PC-3 (cell line): ENCODE data around the gene STRN4. TPM values are rescaled to one million over a fixed set of nuclear protein-coding genes. Genes with fewer than 3 reads are reported as not detected.
A peak's percentile ranks its signal among the peaks of the same experiment; 100 is the strongest.

Experiments
- ATAC-seq: fragments of 200-7000 bp; cut with Tn5 transposase; 2 replicates; pipeline ENCODE4 v1.9.1; 2020; ENCODE audit warnings: mild to moderate bottlenecking, moderate library complexity
- BruUV-seq: library from RNA; stranded (reverse); fragments of 400-500 nt; replicated peaks from 2 replicates; lab custom pipeline; 2021; lab: Mats Ljungman, UMichigan
- CTCF ChIA-PET: fragments of 300-600 bp; sonication (Branson Sonifier 250); formaldehyde crosslinking; loops from one replicate; lab custom pipeline; 2022; ENCODE audit warnings: antibody characterized with exemption; lab: Charles Lee
- POLR2A ChIA-PET: fragments of 300-600 bp; sonication (Branson Sonifier 250); formaldehyde crosslinking; loops from one replicate; lab custom pipeline; 2022; ENCODE audit warnings: antibody characterized with exemption; ENCODE audit not compliant: unreplicated experiment; lab: Charles Lee
- DNase-seq: peaks from one replicate; pipeline ENCODE4 v3.0.0-alpha.2; 2015
- H2AFZ ChIP-seq: fragments of 300-600 bp; sonication (generic); 2 replicates; pipeline ENCODE4 v1.6.0; 2016; ENCODE audit warnings: antibody characterized with exemption, low read length
- H3F3A ChIP-seq: fragments of 300-600 bp; sonication (generic); one replicate; pipeline ENCODE4 v1.6.0; 2017; ENCODE audit warnings: antibody characterized with exemption, low read length, control low read depth, mild to moderate bottlenecking; ENCODE audit not compliant: unreplicated experiment
- H3K27ac ChIP-seq: fragments of 300-600 bp; sonication (generic); 2 replicates; pipeline ENCODE4 v1.5.1; 2016; ENCODE audit warnings: mild to moderate bottlenecking, low read length
- H3K27me3 ChIP-seq: fragments of 300-600 bp; sonication (generic); 2 replicates; pipeline ENCODE4 v1.6.1; 2016; ENCODE audit warnings: low read length, mixed read lengths
- H3K36me3 ChIP-seq: fragments of 300-600 bp; sonication (generic); 2 replicates; pipeline ENCODE4 v1.6.1; 2016; ENCODE audit warnings: low read depth, mixed run types, low read length, mixed read lengths
- H3K4me1 ChIP-seq: fragments of 300-600 bp; sonication (generic); 2 replicates; pipeline ENCODE4 v1.5.1; 2016; ENCODE audit warnings: low read length; ENCODE audit not compliant: insufficient read depth
- H3K4me2 ChIP-seq: fragments of 300-600 bp; sonication (generic); 2 replicates; pipeline ENCODE4 v1.6.0; 2016; ENCODE audit warnings: low read length
- H3K4me3 ChIP-seq: fragments of 300-600 bp; sonication (generic); 2 replicates; pipeline ENCODE4 v1.5.1; 2016; ENCODE audit warnings: mild to moderate bottlenecking, low read length, mixed read lengths
- H3K79me2 ChIP-seq: fragments of 300-600 bp; sonication (generic); 2 replicates; pipeline ENCODE4 v1.6.1; 2017; ENCODE audit warnings: low read length, mixed read lengths
- H3K9ac ChIP-seq: fragments of 300-600 bp; sonication (generic); 2 replicates; pipeline ENCODE4 v1.6.0; 2016; ENCODE audit warnings: mild to moderate bottlenecking, low read length
- H3K9me2 ChIP-seq: fragments of 300-600 bp; sonication (generic); replicated peaks from 2 replicates; pipeline ENCODE4 v1.6.1; 2016; ENCODE audit warnings: mixed run types, low read length, mixed read lengths
- H3K9me3 ChIP-seq: fragments of 300-600 bp; sonication (generic); 2 replicates; pipeline ENCODE4 v1.6.1; 2016; ENCODE audit warnings: low read length, mixed read lengths
- H4K20me1 ChIP-seq: fragments of 300-600 bp; sonication (generic); 2 replicates; pipeline ENCODE4 v1.6.1; 2016; ENCODE audit warnings: low read length, mixed read lengths
- CTCF ChIP-seq: fragments of 300-600 bp; sonication (generic); conservative IDR thresholded peaks from 2 replicates; pipeline ENCODE4 v1.5.1; 2017; ENCODE audit warnings: antibody characterized with exemption, low read depth, mild to moderate bottlenecking, low read length
- EZH2 ChIP-seq: fragments of 300-600 bp; sonication (generic); IDR thresholded peaks from one replicate; pipeline ENCODE4 v1.6.1; 2017; ENCODE audit warnings: antibody characterized with exemption, mild to moderate bottlenecking, low read length; ENCODE audit not compliant: unreplicated experiment
- EZH2phosphoT487 ChIP-seq: fragments of 300-600 bp; sonication (generic); IDR thresholded peaks from 2 replicates; pipeline ENCODE4 v1.6.1; 2018; ENCODE audit warnings: mild to moderate bottlenecking, antibody characterized with exemption, low read length, borderline replicate concordance
- intact Hi-C: fragments of 100-400 bp; cut with micrococcal nuclease; formaldehyde crosslinking; loops from 2 replicates; pipeline ENCODE4 v1.9.0; 2023
- total RNA-seq: library from RNA; depleted of rRNA; stranded (reverse); fragments of >200 nt; gene quantifications from 2 replicates; pipeline ENCODE4 v1.2.3, GENCODE V29; 2014

STRN4 gene
- total RNA-seq, 1 experiment from 2014 or later: 62.7 TPM

- ChIA-PET POLR2A (no interaction called here), CTCF (no interaction called here)
- no peaks in the 10 kb centered on the region for H3K9me3 ChIP-seq
- no peak overlapping the region for H2AFZ ChIP-seq
- H4K20me1 ChIP-seq: no peaks in the 10 kb centered on the region
- no peaks in the 10 kb centered on the region for H3K79me2 ChIP-seq
- TF ChIP-seq EZH2 (no peak), CTCF (no peak), EZH2phosphoT487 (no peak)
- H3K36me3 ChIP-seq: no peaks in the 10 kb centered on the region
- H3K9ac ChIP-seq: no peak overlapping the region
- H3K27me3 ChIP-seq: no peaks in the 10 kb centered on the region
- no peak overlapping the region for H3K4me2 ChIP-seq
- peak; percentile 7 for DNase-seq
- H3K4me3 ChIP-seq: no peak overlapping the region
- H3K4me1 ChIP-seq: no peaks in the 10 kb centered on the region
- BruUV-seq: no TSS peak
- H3F3A ChIP-seq: no peaks in the 10 kb centered on the region
- intact Hi-C loops: no loop called here
- ATAC-seq: no peak; the same call in 1 of the 2 replicates
- no peak overlapping the region for H3K27ac ChIP-seq
- no peaks in the 10 kb centered on the region for H3K9me2 ChIP-seq
Measured at GRCh38 chr19:46678110-46678732, 68.0 kb downstream of the STRN4 start.

- Histone ChIP-seq H3K9me2 (no peaks in the 10 kb centered on the region), H3K27ac (no peak overlapping the region), H3K27me3 (no peaks in the 10 kb centered on the region), H3K9me3 (no peaks in the 10 kb centered on the region), H3K4me1 (no peaks in the 10 kb centered on the region), H3K79me2 (no peaks in the 10 kb centered on the region), H4K20me1 (no peaks in the 10 kb centered on the region), H2AFZ (no peak overlapping the region), H3K36me3 (no peaks in the 10 kb centered on the region), H3K9ac (no peak overlapping the region), H3K4me2 (no peak overlapping the region), H3K4me3 (no peak overlapping the region), H3F3A (no peaks in the 10 kb centered on the region)
- ATAC-seq (peak; percentile 38; the same call in 1 of the 2 replicates), DNase-seq (peak; percentile 37)
- intact Hi-C loops: no loop called here
- TF ChIP-seq CTCF (no peak), EZH2 (no peak), EZH2phosphoT487 (no peak)
- POLR2A ChIA-PET: no interaction called here
- TSS peak; percentile 35 for BruUV-seq
- CTCF ChIA-PET: no interaction called here
Measured at GRCh38 chr19:46674416-46675178, 71.7 kb downstream of the STRN4 start.

- H3K9me3 ChIP-seq: no peaks in the 10 kb centered on the region
- H3K36me3 ChIP-seq: no peaks in the 10 kb centered on the region
- ChIA-PET CTCF (no interaction called here), POLR2A (no interaction called here)
- DNase-seq: peak; percentile 5
- H3F3A ChIP-seq: no peaks in the 10 kb centered on the region
- no peak for TF ChIP-seq EZH2
- no peak for TF ChIP-seq CTCF
- TF ChIP-seq EZH2phosphoT487: no peak
- no peaks in the 10 kb centered on the region for H4K20me1 ChIP-seq
- H3K27ac ChIP-seq: no peak overlapping the region
- H3K27me3 ChIP-seq: no peaks in the 10 kb centered on the region
- H3K4me1 ChIP-seq: no peaks in the 10 kb centered on the region
- H3K79me2 ChIP-seq: no peaks in the 10 kb centered on the region
- no peak; the same call in 1 of the 2 replicates for ATAC-seq
- BruUV-seq: TSS peak; percentile 19
- no peaks in the 10 kb centered on the region for H3K9me2 ChIP-seq
- no peak overlapping the region for H3K4me3 ChIP-seq
- H2AFZ ChIP-seq: no peak overlapping the region
- intact Hi-C loops: no loop called here
- no peak overlapping the region for H3K9ac ChIP-seq
- no peak overlapping the region for H3K4me2 ChIP-seq
Measured at GRCh38 chr19:46670813-46671212, 75.4 kb downstream of the STRN4 start.
